IPS DF 6.9 (cell line): Measurements from ENCODE around the gene PPFIA1.

Experiments used
- DNase-seq: peaks from one replicate; pipeline ENCODE4 v3.0.0-alpha.2; 2013; ENCODE audit warnings: low read depth, low spot score
- H3K27ac ChIP-seq: one replicate; pipeline ENCODE4 v1.5.1; 2013; ENCODE audit warnings: low read length, control low read depth
- H3K27me3 ChIP-seq: 2 replicates; pipeline ENCODE4 v1.6.1; 2013; ENCODE audit warnings: mild to moderate bottlenecking, low read length; ENCODE audit not compliant: control insufficient read depth, insufficient read depth
- H3K36me3 ChIP-seq: 2 replicates; pipeline ENCODE4 v1.6.1; 2013; ENCODE audit warnings: low read length; ENCODE audit not compliant: control insufficient read depth, insufficient read depth
- H3K4me1 ChIP-seq: 2 replicates; pipeline ENCODE4 v1.6.1; 2013; ENCODE audit warnings: low read length; ENCODE audit not compliant: control insufficient read depth, insufficient read depth
- H3K4me3 ChIP-seq: 2 replicates; pipeline ENCODE4 v1.5.1; 2013; ENCODE audit warnings: mild to moderate bottlenecking, low read length
- H3K9me3 ChIP-seq: 2 replicates; pipeline ENCODE4 v1.6.1; 2013; ENCODE audit warnings: low read length, inconsistent platforms; ENCODE audit not compliant: control insufficient read depth, insufficient read depth
- WGBS: extraction: QIAGEN DNeasy Blood & Tissue Kit; methylation state at CpG from one replicate; pipeline ENCODE4 v1.1.7; 2013; ENCODE audit warnings: mixed read lengths, missing lambda C conversion rate; ENCODE audit not compliant: insufficient read length, insufficient coverage; 5-methylcytosine and 5-hydroxymethylcytosine counted together

The PPFIA1 gene

DNA sequence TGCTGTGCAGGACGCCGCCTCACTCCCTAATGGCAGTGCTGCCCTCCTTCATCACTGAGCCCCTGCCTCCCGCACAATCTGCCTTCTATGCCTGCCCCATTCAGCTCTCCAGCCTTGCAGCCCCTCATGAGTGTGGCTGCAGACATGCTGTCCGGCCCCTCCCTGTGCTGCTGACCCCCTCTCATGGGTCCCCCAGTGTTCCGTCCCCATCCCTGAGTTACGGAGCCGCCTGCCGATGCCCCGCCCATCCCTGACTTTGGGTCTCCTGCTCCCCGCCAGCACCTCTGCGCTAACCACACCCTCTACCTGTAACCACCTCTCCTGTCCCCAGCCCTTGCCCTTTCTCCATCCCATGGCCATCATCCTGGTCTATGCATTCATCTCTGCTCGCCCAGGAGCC lies 161.1 kb downstream of the PPFIA1 start:
- Histone ChIP-seq H3K27ac (no peak overlapping the region), H3K36me3 (peaks cover 72% of the 10 kb centered on the region), H3K9me3 (no peaks in the 10 kb centered on the region), H3K4me3 (no peak overlapping the region), H3K4me1 (no peaks in the 10 kb centered on the region; the same call in 1 of the 2 replicates), H3K27me3 (no peaks in the 10 kb centered on the region)
- no CpG with 5 or more reads among the region's 12 CpGs for WGBS
- no peak for DNase-seq

DNA sequence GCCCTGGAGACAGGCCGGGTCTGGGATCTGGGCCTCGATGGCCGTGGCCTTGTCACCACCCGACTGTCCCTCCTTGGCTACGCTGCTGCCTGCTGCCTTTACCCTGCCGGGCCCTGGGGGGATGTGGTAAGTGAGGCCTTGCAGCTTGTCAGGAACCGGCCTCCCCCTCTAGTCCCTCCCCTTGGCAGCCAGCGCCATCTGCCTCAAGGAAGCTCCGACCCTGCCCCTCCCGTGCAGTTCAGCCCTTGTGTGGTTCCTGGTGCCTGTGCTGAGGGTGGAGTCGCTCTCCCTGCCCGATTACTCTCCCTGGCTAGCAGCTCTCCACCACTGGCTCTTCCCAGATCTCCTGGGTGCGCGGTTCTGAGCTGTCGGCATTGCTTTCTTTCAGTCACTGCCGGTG lies 161.6 kb downstream of the PPFIA1 start:
- Histone ChIP-seq H3K27ac (no peak overlapping the region), H3K4me3 (no peak overlapping the region), H3K4me1 (no peaks in the 10 kb centered on the region; the same call in 1 of the 2 replicates), H3K27me3 (no peaks in the 10 kb centered on the region), H3K9me3 (no peaks in the 10 kb centered on the region), H3K36me3 (peaks cover 76% of the 10 kb centered on the region)
- no peak for DNase-seq
- WGBS, result no CpG with 5 or more reads among the region's 16 CpGs

DNA sequence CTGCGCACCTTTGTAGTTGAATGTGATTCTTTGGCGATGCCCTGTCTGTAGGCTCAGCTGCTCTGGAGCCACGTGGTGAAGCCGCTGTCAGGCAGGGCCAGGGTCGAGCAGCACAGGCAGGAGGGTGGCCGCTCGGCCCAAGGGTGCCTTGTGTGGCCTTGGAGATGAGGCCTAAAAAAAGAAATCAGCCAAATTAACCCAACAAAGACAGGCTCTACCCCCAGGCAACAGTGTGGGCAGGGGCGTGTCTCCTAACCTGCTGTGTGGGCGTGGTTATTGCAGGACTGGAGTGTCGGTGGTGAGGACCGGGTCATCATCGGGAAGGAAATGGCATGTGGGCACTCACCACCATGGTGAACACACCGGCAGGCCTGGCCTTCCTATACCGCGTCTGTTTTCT lies 162.1 kb downstream of the PPFIA1 start:
- H3K27me3 ChIP-seq, result no peaks in the 10 kb centered on the region
- H3K4me3 ChIP-seq, result no peak overlapping the region
- no CpG with 5 or more reads among the region's 15 CpGs for WGBS
- no peak overlapping the region for H3K27ac ChIP-seq
- no peaks in the 10 kb centered on the region; the same call in 1 of the 2 replicates for H3K4me1 ChIP-seq
- H3K36me3 ChIP-seq, result peaks cover 76% of the 10 kb centered on the region
- DNase-seq, result no peak
- no peaks in the 10 kb centered on the region for H3K9me3 ChIP-seq

DNA sequence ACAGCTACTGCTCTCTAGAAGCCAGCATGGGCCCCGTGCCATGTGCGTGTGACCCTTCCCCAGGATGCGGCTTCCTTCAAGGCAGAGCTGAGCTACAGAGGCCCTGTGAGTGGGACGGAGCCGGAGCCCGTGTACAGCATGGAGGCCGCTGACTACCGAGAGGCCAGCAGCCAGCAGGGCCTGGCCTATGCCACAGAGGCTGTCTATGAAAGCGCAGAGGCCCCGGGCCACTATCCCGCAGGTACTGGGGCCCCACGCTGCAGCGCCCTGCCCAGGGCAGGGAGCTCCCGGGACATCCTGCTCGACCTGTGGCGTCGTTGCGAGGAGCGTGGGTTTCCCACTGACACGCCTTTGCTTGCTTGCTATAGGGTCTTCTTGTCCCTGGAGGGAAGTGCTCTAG lies 162.5 kb downstream of the PPFIA1 start:
- Histone ChIP-seq H3K4me3 (no peak overlapping the region), H3K27ac (no peak overlapping the region), H3K36me3 (peaks cover 76% of the 10 kb centered on the region), H3K27me3 (no peaks in the 10 kb centered on the region), H3K9me3 (no peaks in the 10 kb centered on the region), H3K4me1 (no peaks in the 10 kb centered on the region; the same call in 1 of the 2 replicates)
- no CpG with 5 or more reads among the region's 20 CpGs for WGBS
- no peak for DNase-seq

DNA sequence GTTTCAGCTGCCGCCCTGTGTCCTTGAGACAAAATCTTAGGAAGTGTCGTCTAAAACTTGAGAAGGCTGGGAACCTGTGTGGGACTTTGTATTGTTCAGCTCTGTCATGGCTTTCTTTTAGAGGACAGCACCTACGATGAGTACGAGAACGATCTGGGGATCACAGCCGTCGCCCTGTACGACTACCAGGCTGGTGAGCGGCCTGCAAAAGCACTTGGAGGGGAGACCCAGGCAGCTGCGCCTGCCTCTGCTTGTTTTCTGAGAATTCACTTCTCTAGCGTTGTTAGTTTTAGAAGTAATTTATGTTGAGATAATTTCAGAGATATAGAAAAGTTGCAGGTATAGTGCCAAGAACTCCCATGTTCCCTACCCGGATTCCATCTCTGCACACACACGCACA lies 163.0 kb downstream of the PPFIA1 start:
- no peaks in the 10 kb centered on the region for H3K27me3 ChIP-seq
- no peaks in the 10 kb centered on the region; the same call in 1 of the 2 replicates for H3K4me1 ChIP-seq
- WGBS, result no CpG with 5 or more reads among the region's 13 CpGs
- H3K36me3 ChIP-seq, result peaks cover 76% of the 10 kb centered on the region
- no peak overlapping the region for H3K27ac ChIP-seq
- H3K9me3 ChIP-seq, result no peaks in the 10 kb centered on the region
- DNase-seq, result no peak
- no peak overlapping the region for H3K4me3 ChIP-seq
